ENCODE measurements around the gene SPECC1.
"Not testable (repeated sequence)": the region's sequence is repeated elsewhere in the genome, so short reads cannot be mapped to it uniquely, and the experiment has no call there.

The SPECC1 gene

GRCh38 chr17:20009052-20009301 lies 182 bp upstream of the SPECC1 start:
- no peak for DNase-seq (ENCODE audit: extremely low read depth, insufficient read length)
- H3K4me3 ChIP-seq (replicated peaks; ENCODE audit: low read depth, low read length): peak overlapping the region; percentile 60
- no peaks in the 10 kb centered on the region for H3K27me3 ChIP-seq (replicated peaks; ENCODE audit: control insufficient read depth, insufficient read depth, low read length)
- no peaks in the 10 kb centered on the region for H3K36me3 ChIP-seq (ENCODE audit: control insufficient read depth, insufficient read depth, low read length)
- TF ChIP-seq, protein P1, sequence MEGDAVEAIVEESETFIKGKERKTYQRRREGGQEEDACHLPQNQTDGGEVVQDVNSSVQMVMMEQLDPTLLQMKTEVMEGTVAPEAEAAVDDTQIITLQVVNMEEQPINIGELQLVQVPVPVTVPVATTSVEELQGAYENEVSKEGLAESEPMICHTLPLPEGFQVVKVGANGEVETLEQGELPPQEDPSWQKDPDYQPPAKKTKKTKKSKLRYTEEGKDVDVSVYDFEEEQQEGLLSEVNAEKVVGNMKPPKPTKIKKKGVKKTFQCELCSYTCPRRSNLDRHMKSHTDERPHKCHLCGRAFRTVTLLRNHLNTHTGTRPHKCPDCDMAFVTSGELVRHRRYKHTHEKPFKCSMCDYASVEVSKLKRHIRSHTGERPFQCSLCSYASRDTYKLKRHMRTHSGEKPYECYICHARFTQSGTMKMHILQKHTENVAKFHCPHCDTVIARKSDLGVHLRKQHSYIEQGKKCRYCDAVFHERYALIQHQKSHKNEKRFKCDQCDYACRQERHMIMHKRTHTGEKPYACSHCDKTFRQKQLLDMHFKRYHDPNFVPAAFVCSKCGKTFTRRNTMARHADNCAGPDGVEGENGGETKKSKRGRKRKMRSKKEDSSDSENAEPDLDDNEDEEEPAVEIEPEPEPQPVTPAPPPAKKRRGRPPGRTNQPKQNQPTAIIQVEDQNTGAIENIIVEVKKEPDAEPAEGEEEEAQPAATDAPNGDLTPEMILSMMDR (IDR thresholded peaks at IDR 0.05; ENCODE audit: insufficient read depth, low read length, poor library complexity, severe bottlenecking): peak; percentile 54

- peak overlapping the region; percentile 66 for H3K4me3 ChIP-seq (replicated peaks; ENCODE audit: low read depth, low read length)
- no peaks in the 10 kb centered on the region for H3K36me3 ChIP-seq (ENCODE audit: control insufficient read depth, insufficient read depth, low read length)
- no peak for DNase-seq (ENCODE audit: extremely low read depth, insufficient read length)
- TF ChIP-seq, protein P1 (IDR thresholded peaks at IDR 0.05; ENCODE audit: insufficient read depth, low read length, poor library complexity, severe bottlenecking): no peak
- H3K27me3 ChIP-seq (replicated peaks; ENCODE audit: control insufficient read depth, insufficient read depth, low read length): no peaks in the 10 kb centered on the region
Measured at GRCh38 chr17:20010099-20010863, 1.1 kb downstream of the SPECC1 start.

- Histone ChIP-seq H3K36me3 (ENCODE audit: control insufficient read depth, insufficient read depth, low read length) (no peaks in the 10 kb centered on the region), H3K4me3 (replicated peaks; ENCODE audit: low read depth, low read length) (no peak overlapping the region), H3K27me3 (replicated peaks; ENCODE audit: control insufficient read depth, insufficient read depth, low read length) (no peaks in the 10 kb centered on the region)
- TF ChIP-seq, protein P1 (IDR thresholded peaks at IDR 0.05; ENCODE audit: insufficient read depth, low read length, poor library complexity, severe bottlenecking): no peak
- no peak for DNase-seq (ENCODE audit: extremely low read depth, insufficient read length)
Measured at GRCh38 chr17:20010936-20011335, 1.8 kb downstream of the SPECC1 start.

DNA sequence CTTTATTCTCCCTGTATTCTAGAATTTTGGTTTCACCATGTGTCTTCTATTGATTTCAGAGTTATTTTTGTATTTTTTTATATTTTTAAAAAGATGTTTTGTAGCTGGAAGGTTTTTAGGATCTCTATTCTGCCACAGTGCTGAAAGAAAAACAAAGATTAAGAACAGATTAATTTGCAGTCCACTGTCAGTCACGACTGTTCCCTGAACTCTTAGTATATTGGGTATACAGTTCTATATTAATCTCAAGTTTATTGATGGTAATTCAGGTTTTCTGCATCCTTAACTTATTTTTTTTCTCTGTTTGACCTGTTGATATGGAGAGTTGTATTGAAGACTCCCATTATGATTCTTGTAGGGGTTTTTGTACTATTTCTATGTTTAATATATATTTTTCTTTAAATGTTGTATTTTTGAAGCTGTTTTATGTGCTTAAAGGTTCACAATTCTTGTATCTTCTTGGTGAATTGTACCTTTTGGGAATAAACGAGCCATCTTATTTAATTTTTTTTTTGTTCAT lies 2.9 kb downstream of the SPECC1 start:
- H3K4me3 ChIP-seq (replicated peaks; ENCODE audit: low read depth, low read length): no peak overlapping the region
- TF ChIP-seq, protein P1 (IDR thresholded peaks at IDR 0.05; ENCODE audit: insufficient read depth, low read length, poor library complexity, severe bottlenecking): no peak
- no peaks in the 10 kb centered on the region for H3K27me3 ChIP-seq (replicated peaks; ENCODE audit: control insufficient read depth, insufficient read depth, low read length)
- no peak for DNase-seq (ENCODE audit: extremely low read depth, insufficient read length)
- H3K36me3 ChIP-seq (ENCODE audit: control insufficient read depth, insufficient read depth, low read length): no peaks in the 10 kb centered on the region

GRCh38 chr17:20016475-20016992 lies 7.4 kb downstream of the SPECC1 start:
- DNase-seq (ENCODE audit: extremely low read depth, insufficient read length); H3K4me3 ChIP-seq (replicated peaks; ENCODE audit: low read depth, low read length); H3K36me3 ChIP-seq (ENCODE audit: control insufficient read depth, insufficient read depth, low read length); H3K27me3 ChIP-seq (replicated peaks; ENCODE audit: control insufficient read depth, insufficient read depth, low read length): not testable (repeated sequence)

- Histone ChIP-seq H3K27me3 (replicated peaks; ENCODE audit: control insufficient read depth, insufficient read depth, low read length) (no peaks in the 10 kb centered on the region), H3K36me3 (ENCODE audit: control insufficient read depth, insufficient read depth, low read length) (no peaks in the 10 kb centered on the region), H3K4me3 (replicated peaks; ENCODE audit: low read depth, low read length) (no peak overlapping the region)
- DNase-seq (ENCODE audit: extremely low read depth, insufficient read length): no peak
- TF ChIP-seq, protein P1 (IDR thresholded peaks at IDR 0.05; ENCODE audit: insufficient read depth, low read length, poor library complexity, severe bottlenecking): no peak
Measured at GRCh38 chr17:20022701-20023100, 13.5 kb downstream of the SPECC1 start.
